ENCODE data around the gene CTXN1. TPM values are rescaled to one million over a fixed set of nuclear protein-coding genes. Genes with fewer than 3 reads are reported as not detected.

CTXN1 gene
- polyA plus RNA-seq, 1 of the 3 experiments (the other 2 are of a cell fraction) = 53.8 TPM

- no peak overlapping the region for H2AFZ ChIP-seq (ENCODE audit: low read depth)
- H3K9me3 ChIP-seq = no peaks in the 10 kb centered on the region
- H3K9ac ChIP-seq = no peak overlapping the region
- peak overlapping the region; percentile 78 for H3K4me2 ChIP-seq
- H4K20me1 ChIP-seq (ENCODE audit: insufficient read depth) = no peaks in the 10 kb centered on the region
- WGBS (ENCODE audit: low lambda C conversion rate) = 58% methylated on average over 12 of the region's 12 CpGs
- H3K79me2 ChIP-seq (ENCODE audit: insufficient read depth) = no peaks in the 10 kb centered on the region
- H3K4me1 ChIP-seq (ENCODE audit: control insufficient read depth in 1 of 2, insufficient read depth in 2 of 2, low read depth in 1 of 2, low read length in 1 of 2) = peaks cover 0 to 30% of the 10 kb centered on the region in 2 experiments; a peak in 2 of 4 replicates
- H3K9me2 ChIP-seq = no peaks in the 10 kb centered on the region
- no peaks in the 10 kb centered on the region for H3K36me3 ChIP-seq (replicated peaks in 1 of 2; ENCODE audit: control insufficient read depth in 1 of 2, insufficient read depth in 2 of 2, low read length in 1 of 2)
- peak overlapping the region; percentile 47 to 59 for H3K4me3 ChIP-seq (ENCODE audit: low read depth in 2 of 2, low read length in 1 of 2)
- H3K27me3 ChIP-seq (ENCODE audit: insufficient read depth) = no peaks in the 10 kb centered on the region
- ChIA-PET POLR2A (interaction anchor here (0.7 to 1.2 kb wide), 3 partner anchors 13 to 46 kb away, joined by 3 to 6 read pairs (median 5); no protein-coding TSS in a partner anchor), CTCF (interaction anchor here (1.0 to 1.7 kb wide), 3 partner anchors 16 to 127 kb away, joined by 4 to 5 read pairs (median 4); partner anchors contain the start of gene SNAPC2)
- no peak for DNase-seq
- peak overlapping the region in 1 of 2 experiments; percentile 56; a peak in 1 of 4 replicates for H3K27ac ChIP-seq (ENCODE audit: low read depth in 2 of 2, low read length in 1 of 2)
- TF ChIP-seq TCF12 (IDR thresholded peaks at IDR 0.05) = no peak
- TF ChIP-seq MEF2A (IDR thresholded peaks at IDR 0.05; ENCODE audit: borderline replicate concordance, low read depth) = no peak
- TF ChIP-seq YY1 (IDR thresholded peaks at IDR 0.05; ENCODE audit: low read depth) = no peak
- peaks cover 14% of the 10 kb centered on the region for H3F3A ChIP-seq (replicated peaks; ENCODE audit: insufficient read depth)
Measured at GRCh38 chr19:7874897-7875273, 51.0 kb downstream of the CTXN1 start.

Other genes with a start within 250 kb of the CTXN1 start
- gene MCEMP1, start 249.0 kb downstream of the CTXN1 start, polyA plus RNA-seq (2012; rRNA removed) = not detected in 2 replicates
- 44.1 and 49.4 TPM in 2 replicates for gene TRAPPC5, start 245.3 kb downstream of the CTXN1 start, polyA plus RNA-seq (2012; rRNA removed)
- not detected in 2 replicates for gene FCER2, start 224.0 kb downstream of the CTXN1 start, polyA plus RNA-seq (2012; rRNA removed)
- not detected in 2 replicates for gene CLEC4G, start 194.0 kb downstream of the CTXN1 start, polyA plus RNA-seq (2012; rRNA removed)
- gene CD209, start 178.6 kb downstream of the CTXN1 start, polyA plus RNA-seq (2012; rRNA removed) = not detected in 2 replicates
- gene CLEC4M, start 162.9 kb downstream of the CTXN1 start, polyA plus RNA-seq (2012; rRNA removed) = not detected in 2 replicates
- gene EVI5L, start 95.9 kb downstream of the CTXN1 start, polyA plus RNA-seq (2012; rRNA removed) = 8.5 and 9.7 TPM in 2 replicates
- 0.10 and 0.18 TPM in 2 replicates for gene PRR36, start 51.7 kb downstream of the CTXN1 start, polyA plus RNA-seq (2012; rRNA removed)
- 0.02 and 0.23 TPM in 2 replicates for gene LRRC8E, start 37.6 kb downstream of the CTXN1 start, polyA plus RNA-seq (2012; rRNA removed)
- 13.0 and 13.6 TPM in 2 replicates for gene MAP2K7, start 22.3 kb downstream of the CTXN1 start, polyA plus RNA-seq (2012; rRNA removed)
- gene TGFBR3L, start 11.3 kb downstream of the CTXN1 start, polyA plus RNA-seq (2012; rRNA removed) = 0.78 and 0.87 TPM in 2 replicates
- 29.7 and 38.7 TPM in 2 replicates for gene SNAPC2, start 5.8 kb downstream of the CTXN1 start, polyA plus RNA-seq (2012; rRNA removed)
- gene TIMM44, start 17.5 kb upstream of the CTXN1 start, polyA plus RNA-seq (2012; rRNA removed) = 49.7 and 50.9 TPM in 2 replicates
- gene ELAVL1, start 79.5 kb upstream of the CTXN1 start, polyA plus RNA-seq (2012; rRNA removed) = 41.7 and 49.6 TPM in 2 replicates
- gene CCL25, start 126.6 kb upstream of the CTXN1 start, polyA plus RNA-seq (2012; rRNA removed) = not detected in 2 replicates
- gene FBN3, start 223.5 kb upstream of the CTXN1 start, polyA plus RNA-seq (2012; rRNA removed) = not detected in 2 replicates

Data from SK-N-SH (cell line).